Measurements from ENCODE around the gene TKT. TPM values are rescaled to one million over a fixed set of nuclear protein-coding genes. Genes with fewer than 3 reads are reported as not detected.
A peak's percentile ranks its signal among the peaks of the same experiment; 100 is the strongest.

Gene TKT
- total RNA-seq, 1 donor from 2014 or later, result 32.1 TPM

- Histone ChIP-seq H3K27me3 (ENCODE audit: low read depth) (no peaks in the 10 kb centered on the region), H3K4me3 (no peak overlapping the region), H3K36me3 (peaks cover 45% of the 10 kb centered on the region), H3K4me1 (no peaks in the 10 kb centered on the region), H3K9me3 (replicated peaks) (no peaks in the 10 kb centered on the region), H3K27ac (replicated peaks) (no peak overlapping the region)
- DNase-seq, result no peak
- TF ChIP-seq CTCF (IDR thresholded peaks at IDR 0.05; ENCODE audit: borderline replicate concordance), result no peak
- intact Hi-C loops (cut with micrococcal nuclease), result no loop called here
Observed at GRCh38 chr3:53222183-53222901, 33.5 kb downstream of the TKT start.

- DNase-seq, result no peak
- intact Hi-C loops (cut with micrococcal nuclease), result no loop called here
- no peak overlapping the region for H3K27ac ChIP-seq (replicated peaks)
- H3K36me3 ChIP-seq, result peaks cover 39% of the 10 kb centered on the region
- H3K4me1 ChIP-seq, result no peaks in the 10 kb centered on the region
- TF ChIP-seq CTCF (IDR thresholded peaks at IDR 0.05; ENCODE audit: borderline replicate concordance), result no peak
- no peaks in the 10 kb centered on the region for H3K27me3 ChIP-seq (ENCODE audit: low read depth)
- no peaks in the 10 kb centered on the region for H3K9me3 ChIP-seq (replicated peaks)
- no peak overlapping the region for H3K4me3 ChIP-seq
Observed at GRCh38 chr3:53221827-53222182, 34.0 kb downstream of the TKT start.

- Histone ChIP-seq H3K27me3 (ENCODE audit: low read depth) (no peaks in the 10 kb centered on the region), H3K9me3 (replicated peaks) (no peaks in the 10 kb centered on the region), H3K4me1 (no peaks in the 10 kb centered on the region), H3K4me3 (no peak overlapping the region), H3K36me3 (peaks cover 35% of the 10 kb centered on the region), H3K27ac (replicated peaks) (no peak overlapping the region)
- DNase-seq, result no peak
- intact Hi-C loops (cut with micrococcal nuclease), result no loop called here
- no peak for TF ChIP-seq CTCF (IDR thresholded peaks at IDR 0.05; ENCODE audit: borderline replicate concordance)
Observed at GRCh38 chr3:53221345-53221744, 34.5 kb downstream of the TKT start.

- no peaks in the 10 kb centered on the region for H3K9me3 ChIP-seq (replicated peaks)
- intact Hi-C loops (cut with micrococcal nuclease), result no loop called here
Observed at GRCh38 chr3:53219895-53220483, 35.8 kb downstream of the TKT start.

GRCh38 chr3:53218131-53218530 is 37.7 kb downstream of the TKT start:
- Histone ChIP-seq H3K27ac (replicated peaks) (no peak overlapping the region), H3K36me3 (peaks cover 3% of the 10 kb centered on the region), H3K4me1 (no peaks in the 10 kb centered on the region), H3K4me3 (no peak overlapping the region), H3K9me3 (replicated peaks) (no peaks in the 10 kb centered on the region), H3K27me3 (ENCODE audit: low read depth) (no peaks in the 10 kb centered on the region)
- no peak for DNase-seq
- intact Hi-C loops (cut with micrococcal nuclease), result no loop called here
- TF ChIP-seq CTCF (IDR thresholded peaks at IDR 0.05; ENCODE audit: borderline replicate concordance), result no peak

More at GRCh38 chr3:53219895-53220483, 35.8 kb downstream of the TKT start:
- no peaks in the 10 kb centered on the region for H3K27me3 ChIP-seq (ENCODE audit: low read depth)
- H3K4me3 ChIP-seq, result no peak overlapping the region
- TF ChIP-seq CTCF (IDR thresholded peaks at IDR 0.05; ENCODE audit: borderline replicate concordance), result peak; percentile 92
- no peak overlapping the region for H3K27ac ChIP-seq (replicated peaks)
- no peaks in the 10 kb centered on the region for H3K4me1 ChIP-seq
- DNase-seq, result peak; percentile 81
- H3K36me3 ChIP-seq, result peaks cover 21% of the 10 kb centered on the region
